OCI-LY1 (cell line): Measurements from ENCODE around the gene PRSS21.

ENCODE experiments used
- H2AFZ ChIP-seq: fragments of 200-600 bp; sonication (generic), shearing (Covaris generic); 2 replicates; pipeline ENCODE4 v1.6.0; 2014; ENCODE audit warnings: antibody characterized with exemption, mild to moderate bottlenecking, low read length
- H3F3A ChIP-seq: fragments of 200-600 bp; sonication (generic), shearing (Covaris generic); 2 replicates; pipeline ENCODE4 v1.6.0; 2014; ENCODE audit warnings: mild to moderate bottlenecking, antibody characterized with exemption, low read length, moderate library complexity; ENCODE audit not compliant: insufficient read depth
- H3K27ac ChIP-seq: fragments of 200-600 bp; sonication (generic); 2 replicates; pipeline ENCODE4 v1.5.1; 2014; ENCODE audit warnings: low read length, mixed run types, mild to moderate bottlenecking, low read depth; ENCODE audit not compliant: poor library complexity, severe bottlenecking
- H3K27me3 ChIP-seq: fragments of 200-600 bp; sonication (generic); 2 replicates; pipeline ENCODE4 v1.6.0; 2014; ENCODE audit warnings: antibody characterized with exemption, mild to moderate bottlenecking, low read length, moderate library complexity; ENCODE audit not compliant: insufficient read depth
- H3K36me3 ChIP-seq: fragments of 200-600 bp; sonication (generic); 2 replicates; pipeline ENCODE4 v1.6.1; 2014; ENCODE audit warnings: mild to moderate bottlenecking, antibody characterized with exemption, low read length, moderate library complexity, mixed read lengths; ENCODE audit not compliant: insufficient read depth
- H3K4me1 ChIP-seq: fragments of 200-600 bp; sonication (generic); 2 replicates; pipeline ENCODE4 v1.5.1; 2014; ENCODE audit warnings: mild to moderate bottlenecking, low read length, moderate library complexity; ENCODE audit not compliant: insufficient read depth, severe bottlenecking
- H3K4me2 ChIP-seq: fragments of 200-600 bp; sonication (generic), shearing (Covaris generic); 2 replicates; pipeline ENCODE4 v1.6.1; 2014; ENCODE audit warnings: low read length
- H3K4me3 ChIP-seq: fragments of 200-600 bp; sonication (generic); 2 replicates; pipeline ENCODE4 v1.5.1; 2014; ENCODE audit warnings: low read length, low read depth, mild to moderate bottlenecking, mixed read lengths; ENCODE audit not compliant: poor library complexity, severe bottlenecking
- H3K79me2 ChIP-seq: fragments of 200-600 bp; shearing (Covaris generic); 2 replicates; pipeline ENCODE4 v1.6.1; 2016; ENCODE audit warnings: mixed run types, low read length, mixed read lengths; ENCODE audit not compliant: insufficient read depth
- H3K9ac ChIP-seq: fragments of 200-600 bp; sonication (generic), shearing (Covaris generic); 2 replicates; pipeline ENCODE4 v1.6.1; 2014; ENCODE audit warnings: mild to moderate bottlenecking, low read length, mixed read lengths
- H3K9me2 ChIP-seq: fragments of 200-600 bp; sonication (generic), shearing (Covaris generic); 2 replicates; pipeline ENCODE4 v1.6.1; 2014; ENCODE audit warnings: low read depth, mild to moderate bottlenecking, low read length, mixed read lengths
- H3K9me3 ChIP-seq: fragments of 200-600 bp; shearing (Covaris generic); 2 replicates; pipeline ENCODE4 v1.6.1; 2014; ENCODE audit warnings: low read length, mixed read lengths
- H4K20me1 ChIP-seq: fragments of 200-600 bp; sonication (generic), shearing (Covaris generic); 2 replicates; pipeline ENCODE4 v1.6.0; 2016; ENCODE audit warnings: mild to moderate bottlenecking, low read length; ENCODE audit not compliant: insufficient read depth
- EZH2 ChIP-seq: fragments of 200-600 bp; sonication (generic), shearing (Covaris generic); IDR thresholded peaks from 2 replicates; pipeline ENCODE4 v1.8.0; 2017; ENCODE audit warnings: borderline replicate concordance, mixed run types, mild to moderate bottlenecking, antibody characterized with exemption, low read length, moderate library complexity, mixed read lengths
- TF ChIP-seq, protein P1 (sequence below): fragments of 200-600 bp; sonication (generic), shearing (Covaris generic); IDR thresholded peaks from 2 replicates; pipeline ENCODE4 v1.5.1; 2017; ENCODE audit warnings: mild to moderate bottlenecking, antibody characterized with exemption, low read length, moderate library complexity, mixed read lengths

PRSS21 gene

DNA sequence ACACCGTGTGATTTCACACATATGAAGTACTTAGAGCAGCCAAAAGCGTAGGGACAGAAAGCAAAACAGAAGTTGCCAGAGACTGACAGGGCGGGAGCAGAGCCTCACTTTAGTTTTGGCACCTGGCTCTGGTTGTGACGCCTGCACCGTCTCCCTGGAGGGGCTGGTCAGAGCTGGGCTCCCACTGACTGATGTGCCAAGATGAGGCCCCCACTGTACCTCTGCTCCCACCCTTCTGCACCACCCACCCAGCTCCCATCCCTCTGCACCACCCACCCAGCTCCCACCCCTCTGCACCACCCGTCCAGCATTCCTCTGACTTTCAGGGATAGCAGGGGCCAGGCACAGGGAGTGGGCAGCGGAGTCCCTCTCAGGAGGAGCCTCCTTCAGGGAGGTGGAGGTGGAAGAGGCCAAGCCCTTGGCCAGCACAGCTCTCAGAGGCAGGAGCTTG is 3.2 kb upstream of the PRSS21 start:
- no peaks in the 10 kb centered on the region for H3K79me2 ChIP-seq
- H3K27me3 ChIP-seq: 0 out of 2 replicates have a peak, but pooled peaks cover 4% of the 10 kb centered on the region
- TF ChIP-seq, protein P1, sequence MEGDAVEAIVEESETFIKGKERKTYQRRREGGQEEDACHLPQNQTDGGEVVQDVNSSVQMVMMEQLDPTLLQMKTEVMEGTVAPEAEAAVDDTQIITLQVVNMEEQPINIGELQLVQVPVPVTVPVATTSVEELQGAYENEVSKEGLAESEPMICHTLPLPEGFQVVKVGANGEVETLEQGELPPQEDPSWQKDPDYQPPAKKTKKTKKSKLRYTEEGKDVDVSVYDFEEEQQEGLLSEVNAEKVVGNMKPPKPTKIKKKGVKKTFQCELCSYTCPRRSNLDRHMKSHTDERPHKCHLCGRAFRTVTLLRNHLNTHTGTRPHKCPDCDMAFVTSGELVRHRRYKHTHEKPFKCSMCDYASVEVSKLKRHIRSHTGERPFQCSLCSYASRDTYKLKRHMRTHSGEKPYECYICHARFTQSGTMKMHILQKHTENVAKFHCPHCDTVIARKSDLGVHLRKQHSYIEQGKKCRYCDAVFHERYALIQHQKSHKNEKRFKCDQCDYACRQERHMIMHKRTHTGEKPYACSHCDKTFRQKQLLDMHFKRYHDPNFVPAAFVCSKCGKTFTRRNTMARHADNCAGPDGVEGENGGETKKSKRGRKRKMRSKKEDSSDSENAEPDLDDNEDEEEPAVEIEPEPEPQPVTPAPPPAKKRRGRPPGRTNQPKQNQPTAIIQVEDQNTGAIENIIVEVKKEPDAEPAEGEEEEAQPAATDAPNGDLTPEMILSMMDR: no peak
- TF ChIP-seq EZH2: no peak
- H3K36me3 ChIP-seq: no peaks in the 10 kb centered on the region
- H3K9me2 ChIP-seq: no peaks in the 10 kb centered on the region
- H4K20me1 ChIP-seq: no peaks in the 10 kb centered on the region
- no peaks in the 10 kb centered on the region for H3F3A ChIP-seq
- H3K4me2 ChIP-seq: no peak overlapping the region
- no peak overlapping the region for H3K4me3 ChIP-seq
- H3K9ac ChIP-seq: no peak overlapping the region
- no peaks in the 10 kb centered on the region for H3K4me1 ChIP-seq
- H3K27ac ChIP-seq: no peak overlapping the region
- H3K9me3 ChIP-seq: no peaks in the 10 kb centered on the region
- H2AFZ ChIP-seq: no peak overlapping the region

DNA sequence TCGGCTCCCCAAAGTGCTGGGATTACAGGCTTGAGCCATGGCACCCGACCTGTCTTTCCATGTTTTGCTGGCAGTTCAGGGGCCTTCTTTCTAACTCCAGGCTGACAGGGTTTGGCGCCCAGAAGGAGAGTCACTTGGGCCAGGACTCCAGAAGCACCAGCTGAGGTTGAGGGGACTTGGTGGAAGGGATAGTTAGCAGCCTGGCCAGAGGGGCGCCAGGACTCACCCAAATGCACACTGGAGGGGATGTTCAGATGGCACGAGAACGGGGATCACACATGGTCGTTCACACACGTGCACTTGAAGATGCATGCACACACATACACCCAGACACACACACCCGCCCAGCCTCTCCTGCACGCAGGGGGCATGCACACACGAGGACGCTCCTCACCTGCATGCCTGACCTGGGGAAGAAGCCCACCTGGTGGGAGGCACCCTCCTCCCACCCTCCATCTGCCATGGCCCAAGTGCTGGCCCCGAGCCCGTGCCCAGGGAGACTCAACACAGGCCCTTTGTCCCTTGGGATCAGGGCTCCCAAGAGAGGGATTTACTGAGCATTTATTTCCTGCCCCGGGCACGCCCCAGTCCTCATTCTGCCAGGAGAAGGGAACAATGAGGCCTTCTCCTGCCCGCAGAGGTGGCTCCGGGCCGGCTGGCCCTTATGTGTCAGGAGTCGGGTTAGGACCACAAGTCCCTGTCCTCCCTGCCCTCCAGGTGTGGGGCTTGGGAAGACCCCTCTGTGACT is 2.3 kb upstream of the PRSS21 start:
- no peak overlapping the region for H3K9ac ChIP-seq

DNA sequence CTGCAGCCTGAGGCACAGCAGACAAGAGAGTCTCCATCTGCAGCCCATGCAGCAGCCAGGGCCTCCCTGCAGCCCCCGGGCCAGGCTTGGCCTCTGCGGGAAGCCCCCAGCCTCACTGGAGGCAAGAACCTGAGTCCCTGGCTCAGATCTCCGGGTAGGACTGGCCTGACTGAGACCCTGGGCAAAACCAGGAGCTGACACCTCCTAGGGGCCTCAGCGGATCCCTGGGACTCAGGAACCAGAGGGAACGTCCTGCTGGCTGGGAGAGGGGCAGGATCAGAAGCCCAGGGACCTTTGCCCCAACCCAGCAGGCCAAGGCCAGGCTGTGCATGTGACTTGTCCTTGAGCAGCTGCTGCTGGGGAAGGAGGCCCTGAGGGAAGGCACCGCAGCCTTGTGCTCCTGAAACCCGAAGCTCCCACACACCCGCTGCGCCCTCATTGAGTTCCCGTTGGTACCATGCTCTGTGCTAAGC is 1.7 kb upstream of the PRSS21 start:
- Histone ChIP-seq H3K4me2 (no peak overlapping the region), H3K9ac (no peak overlapping the region), H3K9me2 (no peaks in the 10 kb centered on the region), H3K27ac (no peak overlapping the region), H3K36me3 (no peaks in the 10 kb centered on the region), H3K27me3 (0 out of 2 replicates have a peak, but pooled peaks cover 4% of the 10 kb centered on the region), H3K9me3 (no peaks in the 10 kb centered on the region), H4K20me1 (no peaks in the 10 kb centered on the region), H3K4me3 (no peak overlapping the region), H2AFZ (no peak overlapping the region), H3K79me2 (no peaks in the 10 kb centered on the region), H3F3A (no peaks in the 10 kb centered on the region), H3K4me1 (no peaks in the 10 kb centered on the region)
- TF ChIP-seq, protein P1: no peak
- no peak for TF ChIP-seq EZH2

More for the DNA sequence above, 2.3 kb upstream of the PRSS21 start:
- H3K9me3 ChIP-seq: no peaks in the 10 kb centered on the region
- H4K20me1 ChIP-seq: no peaks in the 10 kb centered on the region
- no peak overlapping the region for H3K4me2 ChIP-seq
- H3K79me2 ChIP-seq: no peaks in the 10 kb centered on the region
- 0 out of 2 replicates have a peak, but pooled peaks cover 4% of the 10 kb centered on the region for H3K27me3 ChIP-seq
- H3F3A ChIP-seq: no peaks in the 10 kb centered on the region
- H2AFZ ChIP-seq: no peak overlapping the region
- no peaks in the 10 kb centered on the region for H3K9me2 ChIP-seq
- TF ChIP-seq, protein P1: no peak
- no peaks in the 10 kb centered on the region for H3K36me3 ChIP-seq
- H3K4me1 ChIP-seq: no peaks in the 10 kb centered on the region
- H3K27ac ChIP-seq: no peak overlapping the region
- H3K4me3 ChIP-seq: no peak overlapping the region
